ENCODE data around the gene EFHC2.

Gene EFHC2

DNA sequence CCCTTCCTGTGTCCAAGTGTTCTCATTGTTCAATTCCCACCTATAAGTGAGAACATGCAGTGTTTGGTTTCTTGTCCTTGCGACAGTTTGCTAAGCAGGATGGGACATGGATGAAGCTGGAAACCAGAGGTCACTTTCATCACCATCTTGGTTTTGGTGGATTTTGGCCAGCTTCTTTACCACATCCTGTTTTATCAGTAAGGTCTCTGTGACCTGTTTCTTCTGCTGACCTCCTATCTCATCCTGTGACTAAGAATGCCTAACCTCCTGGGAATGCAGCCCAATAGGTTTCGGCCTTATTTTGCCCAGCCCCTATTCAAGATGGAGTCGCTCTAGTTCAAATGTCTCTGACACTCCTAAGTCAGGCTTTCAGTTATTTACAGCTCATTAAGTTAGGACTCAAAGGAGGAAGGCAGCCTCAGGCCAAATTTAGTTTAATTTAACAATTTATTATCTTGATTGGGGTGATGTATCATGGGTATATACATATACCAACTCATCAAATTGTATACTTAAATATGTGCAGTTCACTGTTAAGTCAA lies 200.3 kb downstream of the EFHC2 start:
- no peak for DNase-seq (ENCODE audit: low spot score)

DNA sequence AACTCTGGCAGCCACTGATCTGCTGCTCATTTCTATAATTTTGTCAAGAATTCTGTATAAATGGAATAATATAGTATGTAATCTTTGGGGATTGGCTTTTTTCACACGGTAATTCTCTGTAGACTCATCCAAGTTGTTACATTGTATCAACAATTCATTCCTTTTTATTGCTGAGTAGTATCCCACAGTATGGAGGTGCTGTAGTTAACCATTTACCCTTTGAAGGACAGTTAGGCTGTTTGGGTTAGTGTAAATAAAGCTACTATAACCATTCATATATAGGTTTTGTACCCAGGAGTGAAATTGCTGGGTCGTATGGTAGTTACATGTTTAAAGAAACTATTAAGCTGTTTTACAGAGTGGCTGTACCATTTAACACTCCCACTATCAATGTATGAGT lies 213.3 kb downstream of the EFHC2 start:
- no peak for TF ChIP-seq CTCF (IDR thresholded peaks at IDR 0.05; ENCODE audit: extremely low read depth, missing control alignments)
- DNase-seq (ENCODE audit: low spot score), result no peak

More for the DNA sequence above, 200.3 kb downstream of the EFHC2 start:
- TF ChIP-seq CTCF (IDR thresholded peaks at IDR 0.05; ENCODE audit: extremely low read depth, missing control alignments), result no peak

GRCh38 chrX:44113337-44113736 lies 230.1 kb downstream of the EFHC2 start:
- no peak for TF ChIP-seq CTCF (IDR thresholded peaks at IDR 0.05; ENCODE audit: extremely low read depth, missing control alignments)
- no peak for DNase-seq (ENCODE audit: low spot score)

GRCh38 chrX:44106864-44107263 lies 236.6 kb downstream of the EFHC2 start:
- no peak for DNase-seq (ENCODE audit: low spot score)
- TF ChIP-seq CTCF (IDR thresholded peaks at IDR 0.05; ENCODE audit: extremely low read depth, missing control alignments), result no peak

DNA sequence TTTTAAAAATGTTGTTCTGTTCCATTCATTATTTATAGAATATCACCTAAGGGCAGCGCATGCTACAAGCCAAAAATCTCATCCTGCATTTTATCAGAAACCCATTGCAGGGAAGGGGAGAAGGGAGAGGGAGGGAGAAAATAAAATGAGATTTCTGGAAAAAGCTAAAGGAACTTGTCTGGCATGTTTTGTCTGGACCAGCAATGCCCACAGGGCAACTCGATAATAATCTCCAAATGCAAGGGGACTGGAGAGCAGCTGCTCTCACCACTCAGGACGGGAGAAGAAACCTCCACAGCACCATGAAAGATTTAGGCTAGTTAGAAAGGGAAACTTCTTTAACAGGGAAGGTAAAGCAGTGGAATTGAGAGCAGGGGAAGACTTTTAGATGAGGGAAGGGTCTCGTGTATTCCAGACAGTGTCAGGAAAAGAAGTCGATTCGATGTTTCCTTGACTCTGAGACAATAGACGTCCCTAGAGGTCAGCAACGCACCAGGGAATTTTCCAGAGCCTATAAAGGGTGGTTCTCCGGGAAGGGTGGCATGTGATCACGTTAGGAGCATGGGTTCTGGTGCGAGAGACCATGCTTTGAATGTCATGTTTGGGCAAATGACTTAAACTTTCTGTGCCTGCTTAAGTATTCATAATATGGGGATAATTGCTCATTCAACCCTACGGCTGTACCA lies 238.1 kb downstream of the EFHC2 start:
- DNase-seq (ENCODE audit: low spot score), result no peak
- no peak for TF ChIP-seq CTCF (IDR thresholded peaks at IDR 0.05; ENCODE audit: extremely low read depth, missing control alignments)

GRCh38 chrX:44104699-44105098 lies 238.8 kb downstream of the EFHC2 start:
- no peak for DNase-seq (ENCODE audit: low spot score)
- no peak for TF ChIP-seq CTCF (IDR thresholded peaks at IDR 0.05; ENCODE audit: extremely low read depth, missing control alignments)

DNA sequence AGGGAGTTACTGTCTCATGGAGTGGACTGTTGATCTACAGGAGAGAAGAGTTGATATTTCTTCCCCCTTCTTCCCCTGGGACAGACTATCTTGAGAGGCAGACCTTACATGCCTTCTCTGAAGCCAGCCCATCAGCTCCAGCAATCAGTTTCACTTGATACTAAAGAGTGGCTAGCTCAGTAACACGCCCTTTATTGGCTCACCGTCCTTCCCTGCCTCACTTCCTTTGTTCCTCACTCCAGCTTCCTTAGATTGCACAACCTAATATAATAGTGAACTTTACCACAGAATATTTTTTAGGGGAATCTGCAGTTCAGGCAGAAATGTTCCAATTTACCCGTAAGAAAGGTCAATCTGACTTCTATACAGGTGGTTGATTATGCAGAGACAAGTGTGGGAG lies 242.2 kb downstream of the EFHC2 start:
- DNase-seq (ENCODE audit: low spot score), result no peak

More for the DNA sequence above, 242.2 kb downstream of the EFHC2 start:
- no peak for TF ChIP-seq CTCF (IDR thresholded peaks at IDR 0.05; ENCODE audit: extremely low read depth, missing control alignments)
